SHP77 (cell line): ENCODE measurements around the gene NOX4.
A peak's percentile ranks its signal among the peaks of the same experiment; 100 is the strongest.
"Not testable (repeated sequence)": the region's sequence is repeated elsewhere in the genome, so short reads cannot be mapped to it uniquely, and the experiment has no call there.

Experiments used
- DNase-seq, 2 experiments: peaks; one replicate each; lab custom pipeline; 2025; lab: John Stamatoyannopoulos, UW

Gene NOX4

DNA sequence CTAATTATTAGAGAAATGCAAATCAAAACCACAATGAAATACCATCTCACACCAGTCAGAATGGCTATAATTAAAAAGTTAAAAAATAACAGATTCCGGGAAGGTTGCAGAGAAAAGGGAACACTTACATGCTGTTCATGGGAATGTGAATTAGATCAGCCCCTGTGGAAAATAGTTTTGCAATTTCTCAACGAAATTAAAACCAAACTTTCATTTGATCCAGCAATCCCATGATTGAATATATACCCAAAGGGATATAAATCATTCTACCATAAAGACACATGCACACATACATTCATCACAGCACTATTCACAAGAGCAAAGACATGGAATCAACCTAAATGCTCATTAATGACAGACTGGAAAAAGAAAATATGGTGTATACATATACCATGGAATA lies 32.5 kb downstream of the NOX4 start:
- no peak for DNase-seq

GRCh38 chr11:89457190-89457589 lies 34.0 kb downstream of the NOX4 start:
- DNase-seq: no peak

DNA sequence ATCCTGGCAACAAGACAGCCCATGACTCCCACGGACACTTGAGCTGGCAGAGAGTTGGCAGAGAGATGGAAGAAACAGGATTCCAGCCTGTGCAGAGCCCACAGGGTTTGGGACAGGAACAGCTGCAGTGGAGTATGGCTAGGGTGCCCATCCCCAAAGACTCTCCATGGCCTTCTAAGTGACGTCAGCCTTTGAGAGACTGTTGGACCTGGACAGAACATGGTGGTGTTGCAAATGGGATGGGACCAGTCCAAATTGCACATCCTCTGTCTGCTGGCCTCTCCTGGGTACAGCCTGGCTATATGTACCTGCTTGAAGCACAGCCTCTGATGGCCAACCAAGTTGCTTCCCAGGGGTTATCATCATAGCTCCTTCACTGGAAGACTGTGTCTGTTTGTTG lies 34.5 kb downstream of the NOX4 start:
- no peak for DNase-seq

DNA sequence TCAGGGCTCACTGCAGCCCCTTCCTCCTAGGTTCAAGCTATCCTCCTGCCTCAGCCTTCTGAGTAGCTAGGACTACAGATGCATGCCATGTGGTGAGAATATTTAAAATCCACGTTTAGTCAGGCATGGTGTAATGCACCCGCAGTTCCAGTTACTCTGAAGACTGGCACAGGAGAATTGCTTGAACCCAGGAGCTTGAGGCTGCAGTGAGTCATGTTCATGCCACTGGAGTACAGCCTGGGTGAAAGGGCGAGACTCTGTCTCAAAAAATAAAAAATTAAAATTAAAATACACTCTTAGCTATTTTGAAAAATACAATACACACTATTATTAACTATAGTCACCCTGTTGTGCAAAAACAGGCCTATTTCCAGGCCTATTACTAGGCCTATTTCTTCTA lies 38.4 kb downstream of the NOX4 start:
- DNase-seq: no peak

DNA sequence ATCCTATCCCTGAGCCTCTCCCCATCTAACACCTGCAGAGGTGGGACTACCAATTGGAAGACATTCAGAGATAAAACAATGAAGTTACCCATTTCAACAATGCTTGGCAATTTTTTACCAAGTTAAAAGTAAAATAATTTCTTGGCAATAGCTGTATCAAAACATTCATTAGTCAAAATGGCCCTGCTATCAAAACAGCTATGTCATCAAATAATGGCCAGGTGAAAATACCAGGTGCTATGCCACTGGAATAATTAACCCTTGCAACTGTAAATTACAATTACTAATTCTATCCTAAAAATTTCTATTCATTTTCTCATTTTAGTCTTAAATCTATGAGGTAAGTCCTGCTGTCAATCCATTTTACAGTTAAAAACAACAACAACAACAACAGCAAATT lies 43.3 kb downstream of the NOX4 start:
- DNase-seq: no peak

DNA sequence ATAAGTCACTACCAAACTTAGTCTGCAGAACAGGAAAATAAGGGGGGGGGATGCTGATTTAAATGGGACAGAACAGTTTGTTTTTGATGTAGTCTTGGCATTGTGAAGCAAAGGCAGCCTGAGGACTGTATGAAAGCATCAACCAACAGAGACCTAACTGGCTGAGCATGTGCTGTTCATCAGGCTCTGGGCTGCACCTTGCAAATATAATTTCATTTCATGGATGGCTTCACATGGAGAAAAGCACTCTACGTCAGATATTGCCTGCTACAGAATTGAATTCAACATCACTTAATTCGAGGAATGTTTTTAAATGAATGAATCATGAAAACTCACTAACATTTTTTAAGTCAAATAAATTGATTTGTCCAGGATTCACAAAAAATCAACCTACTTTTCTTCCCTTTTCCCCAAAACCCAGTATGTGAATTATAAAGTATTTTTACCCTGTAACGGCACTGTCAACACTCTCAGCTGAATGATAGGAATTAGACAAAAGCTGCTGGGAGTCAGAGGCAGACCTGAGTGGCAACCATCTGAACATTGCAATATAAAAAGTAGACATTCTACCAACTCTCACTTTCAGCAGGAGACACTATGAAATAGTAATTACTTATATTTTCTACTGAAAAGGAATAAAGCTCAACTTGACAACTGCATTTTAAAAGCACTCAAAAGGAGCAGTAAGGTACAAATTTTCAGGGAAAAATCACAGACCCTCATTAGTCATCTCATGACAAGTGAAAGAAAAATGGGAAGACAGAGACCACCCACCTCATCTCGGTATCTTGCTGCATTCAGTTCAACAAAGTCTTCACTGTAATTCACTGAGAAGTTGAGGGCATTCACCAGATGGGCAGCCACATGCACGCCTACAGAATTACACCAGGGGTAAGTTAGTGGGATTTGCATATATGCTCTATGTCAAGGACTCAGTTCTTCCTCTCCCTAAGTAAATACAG lies 47.5 kb downstream of the NOX4 start:
- DNase-seq: no peak

DNA sequence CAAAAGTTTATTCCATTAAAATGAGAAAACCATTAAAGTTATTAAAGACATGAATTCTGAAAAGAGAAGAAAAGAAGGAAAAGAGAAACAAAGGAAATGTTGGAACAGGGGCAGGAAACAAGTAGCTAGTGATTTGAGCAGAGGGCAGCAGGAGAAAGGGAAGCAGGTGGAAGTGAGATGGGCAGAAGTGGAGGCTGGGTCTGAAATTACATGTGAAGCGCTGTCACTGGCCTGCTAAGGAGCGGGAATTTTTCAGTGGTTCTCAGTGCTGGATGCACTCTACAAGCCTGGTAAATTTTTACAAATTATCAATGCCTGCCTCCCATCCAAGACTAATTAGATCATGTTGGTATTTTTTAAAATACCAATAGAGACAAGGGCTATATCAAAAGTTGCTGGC lies 48.4 kb downstream of the NOX4 start:
- no peak for DNase-seq

DNA sequence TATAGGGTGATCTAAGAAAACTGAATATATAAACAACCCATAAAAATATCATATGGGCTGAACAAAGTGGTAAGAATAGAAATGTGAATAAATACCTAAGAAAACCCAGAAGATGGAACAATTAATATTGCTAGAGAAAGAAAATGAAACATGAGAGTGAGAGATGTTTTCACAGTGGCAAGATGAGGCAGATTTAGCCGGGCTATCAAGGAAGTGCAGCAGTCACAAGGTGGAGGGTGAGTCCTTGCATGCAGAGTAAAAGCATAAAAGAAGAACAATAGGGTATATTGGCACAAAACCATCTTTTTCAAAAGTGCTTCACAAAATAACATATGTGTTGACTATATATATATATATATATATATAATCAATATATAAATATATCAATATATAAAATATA lies 49.6 kb downstream of the NOX4 start:
- DNase-seq: no peak

DNA sequence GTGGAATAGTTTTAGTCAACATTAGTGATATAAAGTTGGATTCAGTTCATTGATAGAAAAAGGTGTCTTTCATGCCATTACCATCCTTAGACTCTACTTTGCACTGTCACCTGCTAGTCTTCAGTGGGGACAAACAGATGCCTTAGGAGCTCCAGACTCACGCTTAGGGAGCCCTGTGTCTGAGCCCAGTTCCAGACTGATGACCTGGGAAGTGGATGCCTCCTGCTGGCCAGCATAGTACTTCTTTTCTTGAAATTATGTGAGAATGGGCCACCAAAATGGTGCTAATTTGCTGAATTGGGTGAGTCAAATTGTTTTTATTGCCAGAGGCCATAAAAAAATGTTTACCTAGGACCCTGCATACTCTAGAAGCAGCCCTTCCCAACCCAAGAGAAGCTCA lies 53.9 kb downstream of the NOX4 start:
- no peak for DNase-seq

DNA sequence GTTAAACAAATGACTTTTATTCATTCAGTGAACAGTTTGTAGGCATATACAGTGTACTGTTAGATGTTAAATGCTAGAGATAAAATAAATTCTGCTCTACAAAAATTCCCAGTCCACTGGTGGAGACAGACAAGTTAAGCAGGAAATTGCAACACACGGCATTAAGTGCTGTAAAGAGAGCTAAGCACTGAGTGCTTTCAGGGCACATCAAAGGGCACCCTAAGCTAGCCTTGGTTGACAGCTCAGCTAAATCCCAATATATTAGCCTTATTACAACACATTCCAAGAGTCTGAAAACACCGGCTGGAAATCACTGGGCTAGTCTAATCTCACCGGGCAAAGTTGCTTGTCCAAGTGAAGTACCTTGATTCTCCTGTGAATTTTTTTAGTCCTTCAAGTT lies 55.1 kb downstream of the NOX4 start:
- DNase-seq: no peak

GRCh38 chr11:89433278-89433677 lies 57.9 kb downstream of the NOX4 start:
- no peak for DNase-seq

DNA sequence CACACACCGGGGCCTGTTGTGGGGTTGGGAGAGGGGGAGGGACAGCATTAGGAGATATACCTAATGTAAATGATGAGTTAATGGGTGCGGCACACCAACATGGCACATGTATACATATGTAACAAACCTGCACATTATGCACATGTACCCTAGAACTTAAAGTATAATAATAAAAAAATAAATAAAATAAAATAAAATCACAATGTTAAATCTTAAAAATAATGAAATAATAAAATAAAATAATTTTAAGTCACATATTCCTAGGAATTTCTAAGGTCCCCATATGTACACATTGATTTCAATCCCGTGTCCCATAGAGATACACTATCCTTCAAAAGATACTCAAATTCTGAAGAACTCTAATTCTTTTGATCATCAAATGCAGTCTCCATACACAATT lies 59.0 kb downstream of the NOX4 start:
- not testable (repeated sequence) for DNase-seq

DNA sequence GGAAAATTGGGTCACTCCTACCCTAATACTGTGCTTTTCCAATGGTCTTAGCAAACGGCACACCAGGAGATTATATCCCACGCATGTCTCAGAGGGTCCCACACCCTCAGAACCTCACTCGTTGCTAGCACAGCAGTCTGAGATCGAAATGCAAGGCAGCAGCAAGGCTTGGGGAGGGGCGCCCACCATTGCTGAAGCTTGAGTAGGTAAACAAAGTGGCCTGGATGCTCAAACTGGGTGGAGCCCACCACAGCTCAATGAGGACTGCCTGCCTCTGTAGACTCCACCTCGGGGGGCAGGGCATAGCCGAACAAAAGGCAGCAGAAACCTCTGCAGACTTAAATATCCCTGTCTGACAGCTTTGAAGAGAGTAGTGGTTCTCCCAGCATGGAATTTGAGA lies 64.7 kb downstream of the NOX4 start:
- not testable (repeated sequence) for DNase-seq

GRCh38 chr11:89421718-89422117 lies 69.5 kb downstream of the NOX4 start:
- no peak for DNase-seq

GRCh38 chr11:89420981-89421380 lies 70.2 kb downstream of the NOX4 start:
- no peak for DNase-seq

GRCh38 chr11:89416961-89417360 lies 74.2 kb downstream of the NOX4 start:
- no peak for DNase-seq

DNA sequence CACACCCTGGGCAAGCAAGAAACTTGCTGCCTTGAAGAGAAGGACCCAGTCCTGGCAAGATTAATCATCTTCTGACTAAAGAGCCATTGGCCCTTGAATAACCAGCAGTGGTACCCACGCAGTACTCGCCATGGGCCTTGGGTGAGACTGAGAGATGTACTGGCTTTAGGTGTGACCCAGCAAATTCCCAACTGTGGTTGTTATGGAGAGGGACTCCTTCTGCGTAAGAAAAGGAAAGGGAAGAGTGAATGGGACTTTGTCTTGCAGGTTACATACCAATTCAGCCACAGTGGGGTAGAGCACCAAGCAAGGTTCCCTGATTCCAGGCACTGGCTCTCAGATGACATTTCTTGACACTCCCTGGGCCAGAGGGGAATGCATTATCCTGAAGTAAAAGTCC lies 80.1 kb downstream of the NOX4 start:
- DNase-seq: not testable (repeated sequence)

DNA sequence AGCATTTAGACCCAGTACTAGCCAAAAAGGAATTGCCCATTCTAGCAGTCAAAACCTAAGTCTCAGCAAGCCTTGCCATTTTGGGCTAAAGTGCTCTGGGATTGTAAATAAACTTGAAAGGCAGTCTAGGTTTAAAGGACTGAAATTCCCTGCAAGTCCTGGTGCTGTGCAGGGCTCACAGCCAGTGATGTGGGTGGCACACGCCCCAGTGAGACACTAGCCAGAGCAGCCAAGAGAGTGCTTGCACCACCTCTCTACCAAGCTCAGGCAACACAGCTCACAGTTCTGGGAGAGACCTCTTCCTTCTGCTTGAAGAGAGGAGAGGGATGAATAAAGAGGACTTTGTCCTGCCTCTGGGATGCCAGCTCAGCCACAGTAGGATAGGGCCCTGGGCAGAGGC lies 80.5 kb downstream of the NOX4 start:
- DNase-seq: not testable (repeated sequence)

GRCh38 chr11:89408441-89408840 lies 82.7 kb downstream of the NOX4 start:
- DNase-seq: not testable (repeated sequence)

- DNase-seq: peak; percentile 0 to 1
Measured at GRCh38 chr11:89405629-89406028, 85.5 kb downstream of the NOX4 start.

GRCh38 chr11:89391654-89392053 lies 99.5 kb downstream of the NOX4 start:
- not testable (repeated sequence) for DNase-seq

- DNase-seq: not testable (repeated sequence)
Measured at GRCh38 chr11:89387501-89387900, 103.7 kb downstream of the NOX4 start.

DNA sequence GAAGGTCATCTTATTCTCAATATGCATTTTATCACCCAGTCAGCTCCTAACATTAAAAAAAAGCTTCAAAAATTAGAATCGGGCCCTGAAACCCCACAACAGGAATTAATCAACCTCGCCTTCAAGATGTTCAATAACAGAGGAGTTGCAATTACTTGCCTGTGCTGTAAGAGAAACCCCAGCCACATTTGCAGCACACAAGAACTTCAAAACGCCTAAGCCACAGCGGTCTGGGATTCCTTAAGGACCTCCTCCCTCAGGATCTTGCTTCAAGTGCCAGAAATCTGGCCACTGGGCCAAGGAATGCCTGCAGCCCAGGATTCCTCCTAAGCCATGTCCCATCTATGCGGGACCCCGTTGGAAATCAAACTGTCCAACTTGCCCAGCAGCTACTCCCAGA lies 108.2 kb downstream of the NOX4 start:
- DNase-seq: not testable (repeated sequence)

DNA sequence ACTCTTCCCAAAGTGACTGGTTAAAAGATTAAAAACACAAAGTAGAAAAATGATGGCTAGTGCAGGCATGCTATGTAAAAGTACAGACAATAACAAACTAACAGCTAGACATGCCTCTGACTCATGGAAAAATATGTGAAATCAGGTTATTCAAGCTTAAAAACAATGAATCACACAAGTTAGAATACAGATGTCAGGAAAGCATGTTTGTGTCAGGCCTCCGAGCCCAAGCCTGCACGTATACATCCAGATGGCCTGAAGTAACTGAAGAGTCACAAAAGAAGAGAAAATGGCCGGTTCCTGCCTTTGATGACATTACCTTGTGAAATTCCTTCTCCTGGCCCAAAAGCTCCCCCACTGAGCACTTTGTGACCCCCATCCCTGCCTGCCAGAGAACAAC lies 110.1 kb downstream of the NOX4 start:
- DNase-seq: no peak
